ENCODE results near the gene HDAC4.

GRCh38 chr2:239044336-239044735, 356.5 kb downstream of the HDAC4 start:
- TF ChIP-seq CTCF (optimal IDR thresholded peaks at IDR 0.05 in 1 of 3, IDR thresholded peaks at IDR 0.05 in 1 of 3, conservative IDR thresholded peaks at IDR 0.05 in 1 of 3; ENCODE audit: extremely low read depth in 1 of 3, insufficient read depth in 2 of 3, low read length in 3 of 3) (no peak), EZH2 (IDR thresholded peaks at IDR 0.05; ENCODE audit: low read length) (no peak)
